GM12865 (cell line): ENCODE measurements around the gene TMPO.
"Not testable (repeated sequence)": the region's sequence is repeated elsewhere in the genome, so short reads cannot be mapped to it uniquely, and the experiment has no call there.

ENCODE experiments used
- DNase-seq: peaks from one replicate; pipeline ENCODE4 v3.0.0; 2010; ENCODE audit warnings: low read depth
- H3K4me3 ChIP-seq: 2 replicates; pipeline ENCODE4 v1.5.1; 2011; ENCODE audit warnings: mild to moderate bottlenecking, low read depth, low read length, control low read depth
- TF ChIP-seq, protein P1 (sequence below): IDR thresholded peaks from 2 replicates; pipeline ENCODE4 v1.5.1; 2011; ENCODE audit warnings: low read length, control low read depth, low read depth, inconsistent platforms; ENCODE audit not compliant: insufficient read depth; ENCODE audit errors: missing control alignments

Gene TMPO

GRCh38 chr12:98533723-98534251 is 18.4 kb downstream of the TMPO start:
- DNase-seq = no peak
- TF ChIP-seq, protein P1, sequence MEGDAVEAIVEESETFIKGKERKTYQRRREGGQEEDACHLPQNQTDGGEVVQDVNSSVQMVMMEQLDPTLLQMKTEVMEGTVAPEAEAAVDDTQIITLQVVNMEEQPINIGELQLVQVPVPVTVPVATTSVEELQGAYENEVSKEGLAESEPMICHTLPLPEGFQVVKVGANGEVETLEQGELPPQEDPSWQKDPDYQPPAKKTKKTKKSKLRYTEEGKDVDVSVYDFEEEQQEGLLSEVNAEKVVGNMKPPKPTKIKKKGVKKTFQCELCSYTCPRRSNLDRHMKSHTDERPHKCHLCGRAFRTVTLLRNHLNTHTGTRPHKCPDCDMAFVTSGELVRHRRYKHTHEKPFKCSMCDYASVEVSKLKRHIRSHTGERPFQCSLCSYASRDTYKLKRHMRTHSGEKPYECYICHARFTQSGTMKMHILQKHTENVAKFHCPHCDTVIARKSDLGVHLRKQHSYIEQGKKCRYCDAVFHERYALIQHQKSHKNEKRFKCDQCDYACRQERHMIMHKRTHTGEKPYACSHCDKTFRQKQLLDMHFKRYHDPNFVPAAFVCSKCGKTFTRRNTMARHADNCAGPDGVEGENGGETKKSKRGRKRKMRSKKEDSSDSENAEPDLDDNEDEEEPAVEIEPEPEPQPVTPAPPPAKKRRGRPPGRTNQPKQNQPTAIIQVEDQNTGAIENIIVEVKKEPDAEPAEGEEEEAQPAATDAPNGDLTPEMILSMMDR = no peak
- H3K4me3 ChIP-seq = no peak overlapping the region

GRCh38 chr12:98538031-98538430 is 22.6 kb downstream of the TMPO start:
- DNase-seq = no peak
- TF ChIP-seq, protein P1 = no peak
- H3K4me3 ChIP-seq = no peak overlapping the region

GRCh38 chr12:98543701-98544100 is 28.3 kb downstream of the TMPO start:
- TF ChIP-seq, protein P1 = no peak
- no peak overlapping the region for H3K4me3 ChIP-seq
- DNase-seq = no peak

DNA sequence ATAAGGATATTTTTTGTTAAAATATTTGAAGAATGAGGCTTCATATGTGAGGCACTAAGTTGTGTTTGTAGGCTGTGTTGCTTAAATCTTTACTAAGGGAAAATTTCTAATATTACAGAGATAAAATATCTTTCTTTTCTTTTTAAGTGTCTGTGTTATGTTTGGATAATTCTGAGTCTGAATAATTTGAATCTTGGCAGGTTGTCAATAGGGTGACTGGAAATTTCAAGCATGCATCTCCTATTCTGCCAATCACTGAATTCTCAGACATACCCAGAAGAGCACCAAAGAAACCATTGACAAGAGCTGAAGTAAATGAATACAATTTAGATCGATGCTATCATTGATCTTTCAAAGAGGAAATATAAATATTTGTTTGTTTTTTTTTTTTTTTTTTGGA is 29.4 kb downstream of the TMPO start:
- DNase-seq = no peak
- no peak overlapping the region for H3K4me3 ChIP-seq
- TF ChIP-seq, protein P1 = no peak

GRCh38 chr12:98549371-98550110 is 34.2 kb downstream of the TMPO start:
- no peak for DNase-seq
- TF ChIP-seq, protein P1 = no peak
- no peak overlapping the region for H3K4me3 ChIP-seq

DNA sequence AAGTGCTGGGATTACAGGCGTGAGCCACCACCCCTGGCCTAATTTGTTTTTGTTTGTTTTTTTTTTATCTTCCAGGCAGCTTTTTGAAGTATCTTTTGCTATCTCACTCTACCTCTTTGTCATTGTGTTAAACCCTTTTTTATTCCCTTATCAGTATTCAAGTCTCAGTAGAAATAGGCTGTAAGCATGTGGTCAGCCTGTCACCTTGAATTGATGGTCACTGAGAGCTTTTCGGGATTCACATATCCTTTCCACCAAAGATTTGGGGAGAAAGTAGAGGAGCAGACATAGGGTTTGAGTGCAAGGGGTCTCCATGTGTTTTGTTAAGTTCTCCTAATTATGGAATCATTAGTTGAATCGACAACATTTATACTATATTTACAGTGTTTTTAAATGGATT is 36.4 kb downstream of the TMPO start:
- TF ChIP-seq, protein P1 = no peak
- no peak overlapping the region for H3K4me3 ChIP-seq
- no peak for DNase-seq

DNA sequence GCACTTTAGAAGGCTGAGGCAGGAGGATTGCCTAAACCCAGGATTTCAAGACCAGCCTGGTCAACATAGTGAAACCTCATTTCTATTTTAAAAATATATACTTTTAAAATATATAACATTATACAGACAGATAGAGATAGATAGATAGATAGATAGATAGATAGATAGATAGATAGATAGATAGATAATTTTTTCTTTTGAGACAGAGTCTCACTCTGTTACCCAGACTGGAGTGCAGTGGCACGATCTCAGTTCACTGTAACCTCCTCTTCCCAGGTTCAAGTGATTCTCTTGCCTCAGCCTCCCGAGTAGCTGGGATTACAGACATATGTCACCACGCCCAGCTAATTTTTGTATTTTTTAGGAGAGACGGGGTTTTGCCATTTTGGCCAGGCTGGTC is 42.7 kb downstream of the TMPO start:
- H3K4me3 ChIP-seq, DNase-seq: not testable (repeated sequence)
